Measurements from ENCODE around the gene DEK. TPM values are rescaled to one million over a fixed set of nuclear protein-coding genes. Genes with fewer than 3 reads are reported as not detected.

DEK gene
- total and polyA plus RNA-seq, 2 experiments from 2014 or later: 101 to 116 TPM

- H3F3A ChIP-seq (ENCODE audit: insufficient read depth): no peaks in the 10 kb centered on the region
- no peaks in the 10 kb centered on the region for H3K27me3 ChIP-seq (replicated peaks; ENCODE audit: insufficient read depth)
- peaks cover 10% of the 10 kb centered on the region for H3K4me1 ChIP-seq (ENCODE audit: insufficient read depth)
- no peak overlapping the region for H3K9ac ChIP-seq
- TF ChIP-seq EZH2phosphoT487 (IDR thresholded peaks at IDR 0.05; ENCODE audit: insufficient read depth, low read depth) (no peak), EZH2 (IDR thresholded peaks at IDR 0.05; ENCODE audit: insufficient read depth, poor library complexity, severe bottlenecking) (no peak)
- DNase-seq: peak; percentile 59
- H3K4me2 ChIP-seq (ENCODE audit: unreplicated experiment): no peak overlapping the region
- no peaks in the 10 kb centered on the region for H3K36me3 ChIP-seq (ENCODE audit: low read depth)
- 8 to 16% methylated on average over 3 of the region's 3 CpGs for WGBS, 2 experiments (ENCODE audit: low coverage in 1 of 2, low lambda C conversion rate in 2 of 2, missing lambda C conversion rate in 2 of 2)
- no peak overlapping the region for H3K27ac ChIP-seq
- H3K9me2 ChIP-seq (ENCODE audit: insufficient read depth): no peaks in the 10 kb centered on the region
- no peak overlapping the region for H2AFZ ChIP-seq
- no peaks in the 10 kb centered on the region for H3K9me3 ChIP-seq (ENCODE audit: low read depth)
- in situ Hi-C loops (cut with MboI): no loop called here
- no peaks in the 10 kb centered on the region for H3K79me2 ChIP-seq (ENCODE audit: insufficient read depth)
- H3K4me3 ChIP-seq: no peak overlapping the region
- no peaks in the 10 kb centered on the region for H4K20me1 ChIP-seq (ENCODE audit: insufficient read depth)
Observed at GRCh38 chr6:18269253-18269652, 4.9 kb upstream of the DEK start.

DNA sequence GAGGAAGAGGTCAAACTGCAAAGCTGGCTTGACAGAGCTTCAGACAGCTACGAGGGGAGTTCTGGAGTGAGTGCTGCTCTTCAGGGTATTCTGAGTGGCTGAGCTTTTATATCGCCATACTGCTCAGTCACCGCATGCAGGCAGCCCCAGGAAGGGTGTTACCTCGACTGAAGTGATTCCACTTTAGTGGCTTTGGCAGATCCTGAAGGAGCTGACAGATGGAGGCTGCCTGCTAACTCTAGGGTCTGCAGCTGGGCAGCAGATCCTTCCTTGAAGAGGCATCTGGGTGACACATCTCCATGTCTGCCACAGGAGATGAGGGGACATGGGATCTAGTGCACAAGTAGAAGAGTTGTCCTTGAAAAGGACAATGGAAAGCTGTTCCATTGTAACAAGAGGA lies 3.7 kb upstream of the DEK start:
- H3K36me3 ChIP-seq (ENCODE audit: low read depth): no peaks in the 10 kb centered on the region
- H3K9ac ChIP-seq: no peak overlapping the region
- H3K9me2 ChIP-seq (ENCODE audit: insufficient read depth): no peaks in the 10 kb centered on the region
- H3F3A ChIP-seq (ENCODE audit: insufficient read depth): no peaks in the 10 kb centered on the region
- no peak overlapping the region for H3K4me3 ChIP-seq
- H3K9me3 ChIP-seq (ENCODE audit: low read depth): no peaks in the 10 kb centered on the region
- no peaks in the 10 kb centered on the region for H3K27me3 ChIP-seq (replicated peaks; ENCODE audit: insufficient read depth)
- in situ Hi-C loops (cut with MboI): no loop called here
- peaks cover 9% of the 10 kb centered on the region for H3K79me2 ChIP-seq (ENCODE audit: insufficient read depth)
- no peak overlapping the region for H3K4me2 ChIP-seq (ENCODE audit: unreplicated experiment)
- no peak for DNase-seq
- no peaks in the 10 kb centered on the region for H4K20me1 ChIP-seq (ENCODE audit: insufficient read depth)
- H3K27ac ChIP-seq: no peak overlapping the region
- no peak for TF ChIP-seq EZH2 (IDR thresholded peaks at IDR 0.05; ENCODE audit: insufficient read depth, poor library complexity, severe bottlenecking)
- TF ChIP-seq EZH2phosphoT487 (IDR thresholded peaks at IDR 0.05; ENCODE audit: insufficient read depth, low read depth): no peak
- WGBS, 2 experiments (ENCODE audit: low coverage in 1 of 2, low lambda C conversion rate in 2 of 2, missing lambda C conversion rate in 2 of 2): 38 to 46% methylated on average over 4 of the region's 4 CpGs
- H2AFZ ChIP-seq: no peak overlapping the region
- peaks cover 10% of the 10 kb centered on the region for H3K4me1 ChIP-seq (ENCODE audit: insufficient read depth)

DNA sequence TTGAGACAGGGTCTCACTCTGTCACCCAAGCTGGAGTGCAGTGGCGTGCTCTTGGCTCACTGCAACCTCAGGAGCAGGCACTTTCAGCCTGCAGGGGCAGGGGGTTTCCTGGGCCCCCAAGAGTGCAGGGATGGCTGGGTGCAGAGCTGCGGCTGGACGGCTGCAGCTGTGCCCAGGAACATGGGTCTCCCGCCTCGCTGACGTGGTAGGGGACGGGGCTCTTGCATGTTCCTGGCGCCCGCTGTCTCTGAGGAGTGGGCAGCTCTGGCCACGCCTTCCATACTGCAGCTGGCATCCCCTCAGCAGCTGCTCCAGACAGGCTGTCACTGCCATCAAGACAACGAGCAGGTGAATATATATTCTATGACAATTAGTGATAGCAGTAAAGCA lies 2.2 kb upstream of the DEK start:
- no peak for DNase-seq
- H3F3A ChIP-seq (ENCODE audit: insufficient read depth): no peaks in the 10 kb centered on the region
- no peaks in the 10 kb centered on the region for H3K36me3 ChIP-seq (ENCODE audit: low read depth)
- no peaks in the 10 kb centered on the region for H4K20me1 ChIP-seq (ENCODE audit: insufficient read depth)
- no peak overlapping the region for H3K4me3 ChIP-seq
- no peaks in the 10 kb centered on the region for H3K27me3 ChIP-seq (replicated peaks; ENCODE audit: insufficient read depth)
- H3K9ac ChIP-seq: no peak overlapping the region
- no peaks in the 10 kb centered on the region for H3K9me2 ChIP-seq (ENCODE audit: insufficient read depth)
- no peaks in the 10 kb centered on the region for H3K9me3 ChIP-seq (ENCODE audit: low read depth)
- H3K79me2 ChIP-seq (ENCODE audit: insufficient read depth): peaks cover 25% of the 10 kb centered on the region
- no peak overlapping the region for H2AFZ ChIP-seq
- peaks cover 23% of the 10 kb centered on the region for H3K4me1 ChIP-seq (ENCODE audit: insufficient read depth)
- WGBS, 2 experiments (ENCODE audit: low coverage in 1 of 2, low lambda C conversion rate in 2 of 2, missing lambda C conversion rate in 2 of 2): 94 to 96% methylated on average over 11 of the region's 11 CpGs
- in situ Hi-C loops (cut with MboI): no loop called here
- H3K4me2 ChIP-seq (ENCODE audit: unreplicated experiment): no peak overlapping the region
- no peak for TF ChIP-seq EZH2 (IDR thresholded peaks at IDR 0.05; ENCODE audit: insufficient read depth, poor library complexity, severe bottlenecking)
- no peak for TF ChIP-seq EZH2phosphoT487 (IDR thresholded peaks at IDR 0.05; ENCODE audit: insufficient read depth, low read depth)
- H3K27ac ChIP-seq: no peak overlapping the region

GRCh38 chr6:18265787-18266522 lies 1.6 kb upstream of the DEK start:
- Histone ChIP-seq H3F3A (ENCODE audit: insufficient read depth) (peaks cover 4% of the 10 kb centered on the region; the same call in 1 of the 2 replicates), H4K20me1 (ENCODE audit: insufficient read depth) (no peaks in the 10 kb centered on the region), H3K27ac (no peak overlapping the region), H3K79me2 (ENCODE audit: insufficient read depth) (peaks cover 31% of the 10 kb centered on the region), H3K27me3 (replicated peaks; ENCODE audit: insufficient read depth) (no peaks in the 10 kb centered on the region), H3K9me3 (ENCODE audit: low read depth) (no peaks in the 10 kb centered on the region), H3K4me1 (ENCODE audit: insufficient read depth) (peaks cover 28% of the 10 kb centered on the region), H3K9me2 (ENCODE audit: insufficient read depth) (no peaks in the 10 kb centered on the region), H3K4me2 (ENCODE audit: unreplicated experiment) (no peak overlapping the region), H3K9ac (no peak overlapping the region), H3K36me3 (ENCODE audit: low read depth) (no peaks in the 10 kb centered on the region), H3K4me3 (no peak overlapping the region), H2AFZ (0 out of 2 replicates have a peak overlapping the region, but pooled peaks have one; percentile 79)
- no peak for DNase-seq
- WGBS, 2 experiments (ENCODE audit: low coverage in 1 of 2, low lambda C conversion rate in 2 of 2, missing lambda C conversion rate in 2 of 2): 95 to 96% methylated on average over 13 to 14 of the region's 14 CpGs
- in situ Hi-C loops (cut with MboI): no loop called here
- TF ChIP-seq EZH2phosphoT487 (IDR thresholded peaks at IDR 0.05; ENCODE audit: insufficient read depth, low read depth) (no peak), EZH2 (IDR thresholded peaks at IDR 0.05; ENCODE audit: insufficient read depth, poor library complexity, severe bottlenecking) (no peak)
